ENCODE data around the gene MEIS1. TPM values are rescaled to one million over a fixed set of nuclear protein-coding genes. Genes with fewer than 3 reads are reported as not detected.
"Not testable (repeated sequence)": the region's sequence is repeated elsewhere in the genome, so short reads cannot be mapped to it uniquely, and the experiment has no call there.

MEIS1 gene
- total RNA-seq, 1 experiment from 2014 or later: not detected

DNA sequence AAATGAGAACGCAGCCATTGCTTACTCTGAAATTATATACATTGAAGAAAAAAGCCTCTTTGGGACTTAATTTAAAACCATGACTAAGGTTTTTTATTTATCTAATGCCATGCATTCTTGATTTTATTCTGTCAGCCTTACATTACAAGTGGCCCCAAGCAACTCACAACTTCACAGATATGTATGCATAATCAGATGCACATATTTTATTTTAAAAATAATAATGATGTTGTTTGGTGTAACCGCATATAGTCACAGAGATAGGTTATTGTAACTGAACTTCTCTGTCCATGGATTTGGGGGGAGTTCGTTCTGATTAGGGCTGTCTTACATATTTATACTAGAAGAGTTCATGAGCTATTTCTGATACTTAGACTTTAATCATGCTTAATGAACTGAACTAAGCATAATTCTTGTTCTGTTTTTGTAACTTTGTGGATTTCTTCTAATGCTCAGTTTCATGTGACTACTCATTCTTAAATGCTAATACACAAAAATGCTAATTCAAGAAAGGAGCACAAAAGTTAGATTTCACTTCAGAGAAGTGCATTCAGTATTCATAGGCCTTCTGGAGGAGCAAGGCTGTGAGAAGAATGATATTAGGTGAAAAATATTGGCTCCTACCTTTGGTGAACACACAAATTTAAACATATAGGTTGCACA is 26.2 kb downstream of the MEIS1 start:
- no peak for DNase-seq (ENCODE audit: low spot score)
- in situ Hi-C loops (cut with HindIII; ENCODE audit: low sequenced_read_pairs): no loop called here

DNA sequence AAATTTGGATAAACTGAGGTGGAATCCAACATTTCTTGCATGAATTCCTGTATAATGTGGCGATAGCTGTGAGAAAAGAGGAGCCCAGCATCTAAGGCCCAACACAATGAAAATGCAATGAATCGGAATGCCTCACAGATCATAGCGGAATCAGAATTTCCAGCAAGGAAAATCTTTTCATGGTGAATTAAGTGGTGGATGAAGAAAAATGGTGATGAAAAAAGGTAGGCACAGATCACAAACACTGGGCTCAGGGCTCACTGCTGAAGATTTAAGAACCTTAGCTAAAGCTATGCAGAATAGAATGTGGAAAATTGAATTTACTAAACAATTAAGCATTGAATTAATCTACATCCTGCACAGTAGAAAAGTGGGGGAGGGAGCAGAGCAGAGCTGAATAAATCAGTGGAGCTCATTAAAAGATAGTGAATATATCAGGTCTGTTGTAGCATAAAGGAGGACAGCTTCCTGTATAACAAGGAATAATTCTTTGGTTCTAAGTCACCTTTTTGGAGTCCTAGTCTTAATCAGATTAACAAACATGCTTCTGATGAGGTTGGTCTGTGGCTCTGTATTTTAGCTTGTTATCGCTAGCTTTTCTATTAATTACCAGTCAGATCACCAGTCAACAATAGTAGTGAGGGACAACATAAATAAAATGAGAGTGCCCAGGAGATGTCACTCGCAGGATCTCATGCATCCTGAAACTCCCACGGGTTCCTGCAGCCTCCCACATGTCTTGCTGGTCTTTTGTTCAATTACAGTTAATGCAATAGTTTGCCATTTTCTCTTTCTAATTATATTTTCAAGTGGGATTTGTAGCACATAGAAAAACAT is 27.0 kb downstream of the MEIS1 start:
- peak; percentile 57 for DNase-seq (ENCODE audit: low spot score)
- in situ Hi-C loops (cut with HindIII; ENCODE audit: low sequenced_read_pairs): no loop called here

DNA sequence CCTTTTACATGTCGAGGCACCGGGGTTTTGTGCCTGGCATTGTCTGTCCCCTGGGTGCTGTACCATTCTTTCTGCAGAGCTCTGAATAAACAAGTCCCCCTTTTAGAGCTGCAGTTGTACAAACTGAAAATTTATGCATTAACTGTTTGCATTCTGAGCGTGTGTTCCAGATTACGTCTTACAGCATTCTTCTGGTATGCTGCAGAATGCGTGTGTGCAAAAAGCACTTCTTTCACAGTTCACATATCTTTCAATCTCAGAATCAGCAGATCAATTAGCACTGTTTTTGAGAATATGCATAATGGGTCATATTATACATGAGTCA is 27.5 kb downstream of the MEIS1 start:
- DNase-seq (ENCODE audit: low spot score): no peak
- in situ Hi-C loops (cut with HindIII; ENCODE audit: low sequenced_read_pairs): no loop called here

DNA sequence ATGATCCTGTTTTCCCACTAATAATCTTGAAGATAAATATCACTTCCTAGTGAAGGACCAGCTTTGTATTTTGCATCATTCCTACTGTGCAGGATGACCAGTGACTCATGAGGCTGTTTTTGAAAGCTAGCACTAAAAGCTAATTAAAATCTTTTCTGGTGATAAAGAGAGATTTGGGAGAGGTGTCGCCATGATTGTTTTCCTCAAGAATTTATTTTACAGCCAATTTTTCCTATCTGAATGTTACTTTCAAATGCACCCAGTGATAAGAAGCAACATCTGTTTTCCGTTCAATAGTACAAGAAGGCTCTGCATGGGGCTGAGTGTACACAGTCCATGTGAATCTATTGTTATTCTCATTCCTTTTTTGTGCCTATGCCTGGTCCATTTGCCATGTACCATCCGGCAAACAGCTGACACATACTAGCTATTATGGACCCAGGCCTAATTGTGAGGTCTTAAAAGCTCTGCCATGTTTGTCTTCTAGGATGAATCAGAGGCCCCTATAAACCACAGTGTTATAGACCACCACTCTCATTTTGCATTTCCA is 28.4 kb downstream of the MEIS1 start:
- DNase-seq (ENCODE audit: low spot score): no peak
- in situ Hi-C loops (cut with HindIII; ENCODE audit: low sequenced_read_pairs): no loop called here

DNA sequence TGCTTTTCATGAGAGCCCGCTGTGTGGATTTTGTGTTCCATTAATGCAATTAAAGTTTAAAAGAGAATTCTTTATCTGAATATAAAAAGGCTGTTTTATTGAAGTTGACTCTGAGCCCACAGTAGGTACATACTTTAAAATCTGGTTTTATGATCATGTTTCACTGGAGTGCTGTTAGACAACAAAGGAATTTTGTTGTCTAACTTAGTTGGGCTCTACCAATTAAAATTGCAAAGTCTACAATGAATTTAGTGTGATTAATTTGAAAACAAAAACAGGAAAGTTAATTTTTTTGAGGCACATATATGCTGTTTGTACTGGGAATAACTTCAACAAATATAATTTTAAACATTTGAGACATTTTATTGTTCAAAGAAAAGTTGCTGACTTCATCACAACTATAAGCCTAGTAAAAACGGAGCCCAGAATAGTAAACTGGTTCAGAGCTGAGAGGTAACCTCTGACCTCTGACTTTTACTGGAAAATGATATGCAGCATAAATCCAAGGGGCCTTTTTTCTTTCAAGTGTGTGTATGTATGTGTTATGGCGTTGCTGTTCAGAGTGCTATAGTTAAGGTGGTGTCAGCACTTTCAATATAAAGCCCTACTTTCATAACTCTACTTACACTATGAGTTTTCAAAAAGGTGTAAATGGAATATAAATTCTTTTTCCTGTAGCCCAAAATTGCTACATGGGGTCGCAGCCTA is 30.2 kb downstream of the MEIS1 start:
- DNase-seq (ENCODE audit: low spot score): no peak
- in situ Hi-C loops (cut with HindIII; ENCODE audit: low sequenced_read_pairs): no loop called here

DNA sequence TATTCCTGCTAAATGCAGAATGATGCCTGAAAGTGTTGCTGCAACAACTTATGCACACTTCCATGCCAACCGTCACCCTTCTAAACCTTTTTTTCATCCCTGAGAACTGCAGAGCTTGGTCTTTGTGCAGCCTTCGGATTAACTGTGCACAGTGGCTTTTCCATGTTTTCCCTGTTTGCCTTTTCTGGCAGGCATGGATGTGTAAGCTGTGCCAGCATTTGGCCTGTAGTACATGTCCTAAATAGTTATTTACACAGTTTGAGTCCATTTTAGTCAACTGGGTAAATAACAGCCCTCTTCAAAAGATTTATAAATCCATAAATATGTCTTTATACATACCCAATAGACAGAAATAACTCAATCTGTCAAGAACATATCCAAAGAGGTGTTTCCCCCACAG is 31.5 kb downstream of the MEIS1 start:
- in situ Hi-C loops (cut with HindIII; ENCODE audit: low sequenced_read_pairs): no loop called here
- DNase-seq (ENCODE audit: low spot score): peak; percentile 62

DNA sequence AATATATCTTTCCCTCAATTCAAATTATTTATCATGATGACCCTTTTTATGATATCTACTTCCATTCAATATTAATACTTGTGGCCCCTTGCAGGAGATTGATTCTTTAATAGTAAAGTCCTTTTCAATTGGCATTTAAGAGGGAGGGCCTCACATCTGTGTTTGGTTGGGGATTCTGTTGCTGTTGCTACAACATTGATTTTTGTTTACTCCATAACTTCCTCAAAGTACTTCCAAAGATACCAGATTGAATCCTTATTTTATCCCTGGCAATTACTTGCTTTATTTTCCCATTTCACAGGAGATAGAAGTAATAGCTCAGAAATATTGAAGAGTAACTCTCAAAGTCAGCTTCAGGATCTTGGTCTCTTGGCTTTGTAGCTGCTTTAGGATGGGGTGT is 32.8 kb downstream of the MEIS1 start:
- no peak for DNase-seq (ENCODE audit: low spot score)
- in situ Hi-C loops (cut with HindIII; ENCODE audit: low sequenced_read_pairs): no loop called here

DNA sequence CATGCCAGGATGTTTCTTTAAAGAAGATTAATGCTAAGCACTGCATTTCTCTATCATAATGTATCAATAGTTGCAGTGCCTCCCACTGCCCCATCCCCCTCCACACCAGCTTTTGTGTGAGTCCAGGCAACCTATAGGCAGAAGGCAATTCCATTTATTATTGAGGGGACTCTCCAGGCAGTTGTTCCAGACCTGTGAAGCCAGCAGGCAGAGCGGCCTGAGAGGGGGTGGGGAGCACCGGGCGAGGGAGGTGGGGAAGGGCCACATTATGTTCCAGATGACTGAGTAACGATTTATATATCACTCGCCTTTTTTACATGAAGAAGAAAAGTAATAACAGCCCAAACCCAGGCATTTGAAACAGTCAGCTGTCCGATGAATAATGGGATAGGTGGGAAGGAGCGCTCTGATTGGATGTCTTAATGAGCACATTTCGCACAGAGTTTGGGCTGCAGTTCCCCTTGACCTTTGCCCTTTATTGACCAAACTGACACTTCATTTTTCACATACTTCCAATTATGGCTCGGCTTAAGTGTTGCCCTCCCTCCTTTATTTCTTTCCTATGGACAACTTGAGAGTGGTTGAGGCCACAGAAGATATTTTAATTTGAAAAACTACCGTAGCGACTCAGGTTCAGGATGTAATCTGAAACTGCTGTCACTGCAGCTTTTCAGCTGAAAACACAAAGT is 34.4 kb downstream of the MEIS1 start:
- in situ Hi-C loops (cut with HindIII; ENCODE audit: low sequenced_read_pairs): no loop called here
- no peak for DNase-seq (ENCODE audit: low spot score)

DNA sequence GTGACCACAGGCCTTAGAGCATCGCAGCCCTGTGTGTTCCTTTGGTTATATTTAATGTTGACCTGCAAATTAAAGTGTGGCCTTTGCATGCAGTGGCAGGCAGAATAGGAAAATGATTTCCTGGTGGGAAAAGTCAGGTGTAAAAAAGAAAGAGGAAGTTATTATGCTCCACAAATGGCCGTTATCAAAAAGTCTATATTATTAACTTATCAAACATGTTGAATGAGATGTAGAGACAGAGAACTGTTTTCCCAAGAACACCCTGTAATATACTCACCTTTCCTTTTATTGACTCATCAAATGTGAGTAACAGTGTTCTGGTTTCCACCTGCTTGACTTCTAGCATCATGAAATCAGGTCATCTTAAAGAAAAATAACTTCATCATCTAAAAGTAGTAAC is 35.3 kb downstream of the MEIS1 start:
- DNase-seq (ENCODE audit: low spot score): no peak
- in situ Hi-C loops (cut with HindIII; ENCODE audit: low sequenced_read_pairs): no loop called here

DNA sequence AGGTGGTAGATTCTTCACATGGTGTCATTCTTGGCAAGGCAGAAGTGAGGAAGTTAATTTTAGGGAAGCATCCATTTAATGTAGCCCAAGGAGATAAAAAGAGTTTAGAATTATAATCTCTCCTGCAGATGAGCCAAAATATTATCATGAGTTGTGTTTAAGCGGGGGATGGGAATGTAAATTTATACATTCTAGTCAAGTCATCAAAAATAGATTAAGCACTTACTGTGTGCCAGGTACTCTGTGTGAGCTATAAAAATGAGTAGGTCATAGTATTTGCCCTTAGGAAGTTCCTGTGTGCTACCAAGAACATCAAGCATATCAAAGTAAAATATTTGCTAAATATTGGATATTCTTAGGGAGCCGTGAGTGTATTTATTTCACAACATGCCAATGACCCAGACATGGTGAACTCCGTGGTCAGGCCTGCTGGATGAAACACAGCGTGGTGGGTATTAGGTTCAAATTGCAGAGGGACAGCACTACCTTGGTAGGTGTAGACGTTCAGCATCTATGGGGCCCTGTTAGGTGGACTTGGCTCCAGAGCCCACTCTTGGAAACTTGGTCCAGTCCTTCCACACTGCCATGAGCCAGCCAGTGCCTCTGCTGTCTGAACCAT is 37.4 kb downstream of the MEIS1 start:
- in situ Hi-C loops (cut with HindIII; ENCODE audit: low sequenced_read_pairs): no loop called here

DNA sequence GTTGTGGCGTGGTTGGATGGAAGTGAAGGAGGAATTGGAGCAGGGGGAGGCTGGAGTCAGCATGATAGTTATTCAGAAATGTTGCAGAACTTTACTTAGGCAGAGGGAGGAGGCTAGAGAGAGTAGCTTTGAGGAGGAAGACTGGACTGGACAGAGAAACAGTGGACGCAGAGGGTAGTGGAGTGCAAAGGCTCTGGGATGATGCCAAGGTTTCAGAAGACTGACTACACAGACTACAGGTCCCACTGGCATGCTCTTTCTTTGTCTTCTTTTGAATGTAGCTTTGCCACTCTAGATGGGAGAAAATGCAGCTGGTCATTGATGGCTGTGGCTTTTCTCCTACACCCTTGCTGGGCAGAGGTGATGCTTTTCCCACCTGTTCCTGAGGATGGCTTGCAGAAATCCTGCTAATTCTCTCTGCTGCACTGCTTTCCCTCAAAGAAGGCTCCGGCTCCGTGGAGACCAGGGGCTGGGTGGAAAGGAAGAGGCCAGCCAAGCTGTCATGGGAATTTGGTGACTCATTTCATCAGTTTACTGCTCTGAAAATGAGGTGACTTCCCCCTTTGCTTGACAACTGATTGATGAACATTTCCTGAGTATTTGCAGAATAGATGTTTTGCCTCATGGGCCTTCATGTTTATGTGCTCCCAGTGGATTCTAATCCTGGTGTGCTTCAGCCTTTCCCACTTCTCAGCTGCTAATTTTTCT is 42.4 kb downstream of the MEIS1 start:
- peak; percentile 67 for DNase-seq (ENCODE audit: low spot score)
- in situ Hi-C loops (cut with HindIII; ENCODE audit: low sequenced_read_pairs): no loop called here

More for the DNA sequence above, 37.4 kb downstream of the MEIS1 start:
- DNase-seq (ENCODE audit: low spot score): no peak

DNA sequence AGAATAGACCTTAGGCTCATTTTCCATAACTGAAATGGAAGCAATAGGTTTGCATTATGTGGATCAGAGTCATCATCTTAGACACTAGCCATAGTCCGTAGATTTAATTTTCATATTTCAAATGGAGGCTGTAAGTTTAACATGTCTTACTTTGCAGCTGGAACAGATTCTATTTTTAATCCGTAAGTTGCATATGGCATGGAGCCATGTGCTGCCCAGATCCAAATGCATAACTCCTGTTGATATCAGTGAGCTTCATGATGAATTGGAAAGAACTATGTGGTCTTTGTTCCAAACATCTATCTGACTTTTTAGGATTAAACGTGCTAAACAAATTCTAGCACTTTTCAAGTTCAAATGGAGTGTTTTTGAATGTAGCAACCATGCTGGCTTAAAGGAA is 43.4 kb downstream of the MEIS1 start:
- in situ Hi-C loops (cut with HindIII; ENCODE audit: low sequenced_read_pairs): no loop called here

DNA sequence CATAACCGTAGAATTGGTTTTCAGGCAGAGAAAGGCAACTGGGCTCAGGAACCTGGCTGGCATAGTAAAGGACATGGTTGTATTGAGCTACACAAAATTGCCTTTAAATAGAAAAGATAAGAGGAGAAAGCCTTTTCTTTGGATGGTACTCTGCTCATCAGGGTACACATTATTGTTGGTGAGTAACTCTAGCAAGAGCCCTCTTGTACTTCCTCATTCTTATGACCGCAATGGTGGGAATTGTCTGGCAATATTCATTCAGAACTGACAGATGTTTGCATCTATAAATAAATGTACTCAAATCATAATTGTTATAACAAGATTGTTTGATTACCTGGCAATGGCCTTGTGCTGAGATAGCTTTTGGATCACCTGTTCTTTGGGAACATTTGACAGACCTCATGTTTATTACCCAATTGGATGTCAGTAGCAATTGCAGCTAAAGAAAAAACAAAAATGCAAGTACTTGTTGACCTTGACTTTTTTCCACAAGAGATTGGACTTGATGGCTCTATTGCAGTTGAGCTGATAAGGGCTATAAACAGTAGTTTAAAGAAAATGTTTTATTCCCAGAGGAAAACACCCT is 43.9 kb downstream of the MEIS1 start:
- DNase-seq (ENCODE audit: low spot score): no peak
- in situ Hi-C loops (cut with HindIII; ENCODE audit: low sequenced_read_pairs): no loop called here

More for the DNA sequence above, 43.4 kb downstream of the MEIS1 start:
- DNase-seq (ENCODE audit: low spot score): no peak

DNA sequence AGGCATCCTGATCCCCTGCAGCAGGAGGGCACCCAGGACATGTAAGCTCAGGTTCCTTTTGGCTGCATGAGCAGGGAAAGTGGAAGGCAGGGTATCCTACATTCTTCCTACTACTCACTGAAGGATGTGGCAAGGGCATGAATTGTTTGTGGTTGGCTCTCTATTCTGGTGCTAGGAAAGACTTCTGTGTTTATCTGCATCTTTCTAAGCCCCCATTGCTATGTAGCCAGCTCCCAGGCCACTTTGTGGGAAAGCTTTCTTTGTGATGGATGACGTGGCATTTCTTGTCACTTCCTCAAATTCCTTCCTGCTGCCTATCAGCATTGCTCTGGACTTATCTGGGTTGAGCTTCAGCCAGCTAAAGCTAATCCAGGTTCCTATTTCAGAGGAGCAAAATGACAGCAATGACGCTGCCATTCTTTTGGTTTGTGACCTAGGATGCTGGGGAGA is 46.2 kb downstream of the MEIS1 start:
- DNase-seq (ENCODE audit: low spot score): no peak
- in situ Hi-C loops (cut with HindIII; ENCODE audit: low sequenced_read_pairs): no loop called here

DNA sequence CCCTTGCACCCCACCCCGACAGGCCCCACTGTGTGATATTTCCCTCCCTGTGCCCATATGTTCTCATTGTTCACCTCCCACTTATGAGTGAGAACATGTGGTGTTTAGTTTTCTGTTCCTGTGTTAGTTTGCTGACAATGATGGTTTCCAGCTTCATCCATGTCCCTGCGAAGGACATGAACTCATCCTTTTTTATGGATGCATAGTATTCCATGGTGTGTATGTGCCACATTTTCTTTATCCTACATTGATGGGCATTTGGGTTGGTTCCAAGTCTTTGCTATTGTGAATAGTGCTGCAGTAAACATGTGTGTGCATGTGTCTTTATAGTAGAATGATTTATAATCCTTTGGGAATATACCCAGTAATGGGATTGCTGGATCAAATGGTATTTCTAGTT is 50.3 kb downstream of the MEIS1 start:
- in situ Hi-C loops (cut with HindIII; ENCODE audit: low sequenced_read_pairs); DNase-seq (ENCODE audit: low spot score): not testable (repeated sequence)

DNA sequence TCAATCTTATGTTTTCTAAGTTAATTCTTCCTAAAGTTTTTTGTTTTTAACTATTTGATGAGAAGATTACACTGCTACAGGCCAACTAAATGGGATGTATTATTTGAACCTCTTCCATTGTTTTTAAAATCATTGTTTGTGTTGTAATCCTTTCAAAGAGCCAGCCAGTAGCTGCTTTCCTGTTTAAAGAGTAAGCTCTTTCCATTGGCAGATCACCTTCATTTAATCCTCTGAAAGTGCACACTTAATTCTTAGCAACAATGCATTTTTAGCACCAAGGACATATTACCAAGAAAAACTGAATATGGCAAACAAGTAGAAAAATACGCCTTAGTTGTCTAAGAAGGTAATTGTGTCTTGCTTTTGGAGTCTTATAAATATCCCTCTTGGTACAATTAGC is 54.0 kb downstream of the MEIS1 start:
- DNase-seq (ENCODE audit: low spot score): no peak
- in situ Hi-C loops (cut with HindIII; ENCODE audit: low sequenced_read_pairs): no loop called here

DNA sequence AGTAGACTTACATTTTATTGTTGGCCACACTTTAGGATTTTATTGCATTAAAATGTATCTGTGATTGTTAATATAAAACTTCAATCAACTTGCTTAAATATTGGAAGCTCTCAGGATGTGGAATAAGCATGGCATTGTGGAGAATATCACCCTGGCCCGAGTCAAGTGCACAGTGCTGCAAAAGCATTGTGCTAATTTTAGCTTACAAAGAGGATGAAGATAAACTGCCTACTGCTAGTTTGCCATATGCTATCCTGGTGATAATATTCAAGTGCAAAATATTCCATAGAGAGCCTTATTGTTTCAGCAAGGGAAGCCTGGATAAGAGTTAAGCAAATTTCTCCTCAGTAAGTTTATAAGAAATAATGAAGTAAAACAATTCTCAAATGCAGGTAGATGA is 54.5 kb downstream of the MEIS1 start:
- peak; percentile 89 for DNase-seq (ENCODE audit: low spot score)
- in situ Hi-C loops (cut with HindIII; ENCODE audit: low sequenced_read_pairs): no loop called here

DNA sequence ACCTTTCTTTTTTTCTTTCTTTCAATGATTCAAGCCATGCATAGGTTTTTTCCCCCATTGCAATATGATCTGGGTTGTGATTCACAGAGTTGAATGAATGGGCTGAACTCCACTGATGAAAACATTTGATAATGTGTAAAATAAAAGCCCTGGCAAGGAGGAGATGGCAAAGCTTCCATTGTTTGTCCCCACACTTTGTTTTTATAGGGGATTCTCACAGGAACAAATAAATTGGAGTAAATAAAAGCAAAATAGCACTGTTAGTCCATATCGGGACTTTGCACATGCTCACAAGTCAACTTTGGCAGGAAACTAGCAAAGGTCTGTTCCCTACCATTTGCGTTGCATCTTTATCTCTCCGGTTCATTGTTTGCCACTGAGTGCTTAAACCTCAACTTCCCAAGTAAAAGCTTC is 55.7 kb downstream of the MEIS1 start:
- no peak for DNase-seq (ENCODE audit: low spot score)
- in situ Hi-C loops (cut with HindIII; ENCODE audit: low sequenced_read_pairs): loop anchor here (10.0 kb wide), 1 partner anchor 56 kb away; the partner anchor contains the start of gene MEIS1

Measured in G401 (cell line).